GM12873 (cell line): ENCODE measurements around the gene WNT1.

Experiments used
- TF ChIP-seq, protein P1 (sequence below): IDR thresholded peaks from 2 replicates; pipeline ENCODE4 v1.5.1; 2012; ENCODE audit warnings: low read depth, mild to moderate bottlenecking, moderate library complexity, low read length, control low read depth; ENCODE audit not compliant: insufficient read depth; ENCODE audit errors: missing control alignments

The WNT1 gene

DNA sequence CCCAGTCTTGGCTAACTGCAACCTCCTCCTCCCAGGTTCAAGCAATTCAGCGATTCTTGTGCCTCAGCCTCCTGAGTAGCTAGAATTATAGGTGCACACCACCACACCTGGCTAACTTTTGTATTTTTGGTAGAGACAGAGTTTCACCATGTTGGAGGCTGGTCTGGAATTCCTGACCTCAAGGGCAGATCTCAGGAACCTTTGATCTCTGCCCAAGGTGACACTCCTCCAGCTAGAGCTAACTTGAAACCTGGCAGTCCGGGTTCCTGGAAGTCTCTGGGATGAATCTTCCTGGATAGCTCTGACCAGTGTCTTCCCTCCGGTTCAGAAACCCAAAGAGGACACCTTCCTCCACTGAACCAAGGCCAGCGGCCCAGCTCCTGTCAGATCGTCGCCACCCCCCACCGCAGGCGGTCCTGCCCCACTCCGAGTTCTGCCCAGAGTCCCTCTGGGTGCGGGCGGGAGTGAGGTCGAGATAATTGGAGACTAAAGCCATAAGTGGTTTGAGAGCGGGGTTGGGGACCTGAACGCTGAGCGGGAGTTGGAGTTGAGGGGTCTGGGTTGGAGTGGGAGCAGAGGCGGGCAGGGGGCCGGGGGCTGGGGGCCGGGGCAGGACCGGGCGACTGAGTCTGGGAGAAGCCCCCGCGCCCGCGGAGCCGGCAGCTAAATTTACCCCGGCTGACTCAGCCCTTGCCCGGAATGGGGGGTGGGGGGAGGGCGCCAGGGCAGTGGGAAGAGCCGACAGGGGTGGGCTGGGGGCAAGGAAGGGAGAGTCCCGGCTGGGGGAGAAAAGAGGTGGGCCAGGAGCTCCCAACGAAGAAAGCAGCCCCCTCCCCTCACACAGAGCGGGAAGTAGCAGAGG, 16.3 kb downstream of the WNT1 start:
- TF ChIP-seq, protein P1, sequence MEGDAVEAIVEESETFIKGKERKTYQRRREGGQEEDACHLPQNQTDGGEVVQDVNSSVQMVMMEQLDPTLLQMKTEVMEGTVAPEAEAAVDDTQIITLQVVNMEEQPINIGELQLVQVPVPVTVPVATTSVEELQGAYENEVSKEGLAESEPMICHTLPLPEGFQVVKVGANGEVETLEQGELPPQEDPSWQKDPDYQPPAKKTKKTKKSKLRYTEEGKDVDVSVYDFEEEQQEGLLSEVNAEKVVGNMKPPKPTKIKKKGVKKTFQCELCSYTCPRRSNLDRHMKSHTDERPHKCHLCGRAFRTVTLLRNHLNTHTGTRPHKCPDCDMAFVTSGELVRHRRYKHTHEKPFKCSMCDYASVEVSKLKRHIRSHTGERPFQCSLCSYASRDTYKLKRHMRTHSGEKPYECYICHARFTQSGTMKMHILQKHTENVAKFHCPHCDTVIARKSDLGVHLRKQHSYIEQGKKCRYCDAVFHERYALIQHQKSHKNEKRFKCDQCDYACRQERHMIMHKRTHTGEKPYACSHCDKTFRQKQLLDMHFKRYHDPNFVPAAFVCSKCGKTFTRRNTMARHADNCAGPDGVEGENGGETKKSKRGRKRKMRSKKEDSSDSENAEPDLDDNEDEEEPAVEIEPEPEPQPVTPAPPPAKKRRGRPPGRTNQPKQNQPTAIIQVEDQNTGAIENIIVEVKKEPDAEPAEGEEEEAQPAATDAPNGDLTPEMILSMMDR: no peak

DNA sequence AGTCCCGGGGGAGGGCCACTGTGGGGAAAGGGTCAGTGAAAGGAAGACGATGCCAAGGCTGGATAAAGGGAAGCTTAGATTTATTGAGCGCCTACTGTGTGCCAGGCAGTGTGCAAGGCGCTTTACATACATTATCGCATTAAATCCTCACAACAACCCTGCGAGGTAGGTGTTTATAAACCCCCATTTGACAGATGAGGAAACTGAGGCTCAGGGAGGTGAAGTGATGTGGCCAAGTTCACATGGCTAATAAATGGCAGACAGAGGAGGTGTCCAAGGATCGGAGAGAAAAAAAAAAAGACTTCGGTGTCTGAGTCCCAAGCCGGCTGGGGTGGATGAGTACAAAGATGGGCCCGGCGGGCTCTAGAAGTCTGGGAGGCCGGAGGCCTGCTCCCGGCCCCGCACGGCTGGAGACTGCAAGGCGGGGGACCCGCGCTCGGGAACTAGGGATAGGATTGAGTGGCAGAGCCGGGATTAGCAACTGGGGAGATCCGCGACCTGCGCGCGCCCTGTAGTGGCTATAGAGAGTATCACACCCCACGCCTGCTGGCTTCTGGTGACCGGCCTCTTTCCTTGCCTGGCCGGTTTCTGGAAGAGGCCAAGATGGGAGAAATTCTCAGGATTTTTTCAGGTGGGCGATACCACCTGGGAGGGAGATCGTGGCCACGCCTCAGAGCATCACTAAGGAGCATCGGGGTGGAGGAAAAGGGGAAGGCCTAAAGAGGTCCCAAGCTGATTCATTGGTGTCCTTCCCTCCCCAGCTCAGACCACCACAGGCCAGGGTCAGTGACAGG, 17.2 kb downstream of the WNT1 start:
- TF ChIP-seq, protein P1: peak; percentile 86

DNA sequence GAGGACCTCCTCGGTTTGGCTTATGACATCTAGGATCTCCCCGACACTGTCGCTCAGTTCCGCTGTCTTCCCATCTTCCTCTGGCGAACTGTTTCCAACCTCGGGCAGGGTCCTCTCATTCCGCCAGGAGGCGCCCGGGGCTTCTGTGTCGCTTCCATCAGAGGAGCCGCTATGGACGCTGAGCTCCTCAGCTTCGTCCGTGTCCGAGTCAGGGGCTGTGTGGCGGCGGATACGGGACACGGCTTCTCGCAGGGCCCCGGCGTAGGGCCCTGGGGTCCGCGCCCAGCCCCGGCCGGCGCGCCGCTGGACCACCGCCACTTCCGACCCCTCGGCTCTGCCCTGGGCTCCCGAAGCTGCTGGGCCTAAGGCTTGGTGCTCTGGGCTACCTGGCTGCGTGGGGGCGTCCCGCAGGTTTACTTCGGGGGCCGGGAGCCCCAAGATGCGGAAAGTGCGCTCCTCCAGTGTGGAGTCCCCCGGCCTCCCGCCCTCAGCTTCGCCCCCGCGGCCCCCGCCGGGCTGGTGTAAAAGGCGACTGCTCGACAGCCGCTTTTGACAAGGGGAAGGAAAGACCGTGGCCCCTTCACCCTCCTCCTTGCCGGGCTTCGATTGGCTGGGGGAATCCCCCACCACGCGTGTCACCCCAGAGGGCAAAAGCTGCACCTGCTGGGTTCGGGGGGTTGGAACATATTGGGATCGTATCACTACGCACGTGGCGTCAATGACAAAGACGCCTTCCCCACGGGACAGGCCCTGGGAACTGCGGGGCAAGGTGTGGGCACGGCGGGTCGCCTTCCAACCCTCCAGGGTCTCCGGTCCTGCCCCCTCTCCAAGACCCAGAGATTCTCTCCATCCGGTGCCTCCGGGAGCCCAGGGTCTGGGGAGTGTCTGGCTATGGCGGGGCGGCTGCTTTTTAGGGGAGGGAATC, 18.9 kb downstream of the WNT1 start:
- TF ChIP-seq, protein P1: peak; percentile 87

DNA sequence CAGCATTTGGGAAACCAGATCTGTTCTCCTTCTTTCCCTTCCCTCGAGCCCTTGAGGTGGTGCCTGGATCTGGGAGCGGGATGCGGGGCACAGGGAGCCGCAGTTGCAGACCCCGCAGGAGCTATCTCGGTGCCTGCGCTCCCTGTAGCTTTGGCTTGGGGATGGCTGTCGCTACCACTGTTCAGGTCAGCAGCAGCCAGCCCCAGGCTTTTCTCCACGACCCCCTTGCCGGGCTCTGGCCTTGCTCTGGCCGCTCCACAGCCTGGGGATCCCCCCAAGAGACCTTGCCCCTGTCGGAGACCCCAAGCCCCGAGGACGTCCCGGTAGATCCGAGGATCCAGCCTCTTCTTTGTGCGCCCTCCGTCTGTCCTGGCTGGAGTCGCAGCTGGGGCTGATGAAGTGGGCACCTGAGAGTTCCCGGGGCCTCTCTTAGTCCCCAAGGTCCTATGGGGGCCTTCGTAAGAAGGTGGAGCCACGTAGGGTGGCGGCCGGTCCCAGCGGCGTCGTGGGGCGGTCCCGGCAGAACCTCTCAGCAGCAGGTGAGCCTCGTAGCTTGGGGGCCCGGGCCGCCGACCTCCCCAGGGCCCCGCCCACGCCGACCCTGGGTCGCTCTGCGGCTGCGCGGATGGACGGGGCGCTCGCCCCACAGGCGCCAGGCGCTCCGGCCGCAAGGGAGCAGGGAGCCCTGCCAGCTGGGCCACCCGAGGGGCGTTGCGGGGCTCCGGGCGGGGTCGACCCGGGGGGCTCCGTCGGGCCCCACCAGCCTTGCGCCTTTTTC, 19.8 kb downstream of the WNT1 start:
- TF ChIP-seq, protein P1: no peak

DNA sequence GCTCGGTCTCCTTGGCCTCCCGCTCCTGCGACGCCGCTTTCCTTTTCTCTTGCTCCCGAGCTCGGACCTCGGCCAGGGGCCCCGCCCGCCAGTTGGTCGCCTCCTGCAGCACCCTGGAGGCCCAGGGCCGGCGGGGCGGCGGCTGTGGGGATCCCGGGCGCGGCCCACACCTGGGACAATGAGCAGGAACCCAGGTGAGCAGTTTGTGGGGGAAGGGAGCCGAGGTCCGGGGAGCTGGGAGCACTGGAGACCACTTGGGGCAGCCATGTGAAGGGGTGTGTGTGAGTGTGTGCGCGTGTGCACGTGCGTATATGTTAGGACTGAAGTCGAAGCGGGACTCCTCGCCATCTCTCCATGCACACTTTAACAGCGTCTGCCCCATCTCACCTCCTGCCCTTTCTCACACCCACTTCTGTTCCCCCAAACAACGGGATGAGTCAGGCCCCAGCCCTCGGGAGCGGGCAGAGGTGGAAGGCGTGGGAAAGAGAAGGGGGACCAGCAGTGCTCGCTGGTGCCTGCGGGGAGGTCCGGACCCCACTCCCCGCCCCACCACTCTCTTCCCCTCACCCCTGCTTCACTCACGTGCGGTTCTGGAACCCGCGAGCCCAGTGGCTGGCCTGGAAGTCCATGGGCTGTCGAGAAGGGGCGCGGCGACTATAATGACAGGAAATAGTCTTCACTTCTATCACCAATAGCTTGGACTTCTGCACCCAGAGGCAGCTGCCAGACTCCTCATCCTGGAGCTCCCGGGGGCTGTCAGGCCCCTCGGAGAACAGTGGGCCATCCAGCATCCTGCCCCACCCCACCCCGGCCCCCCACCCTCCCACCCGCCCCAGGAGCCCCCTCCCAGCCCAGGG, 20.6 kb downstream of the WNT1 start:
- TF ChIP-seq, protein P1: peak; percentile 7
